ENCODE measurements around the gene DZIP1.

Gene DZIP1

GRCh38 chr13:95579303-95579702 lies 65.2 kb downstream of the DZIP1 start:
- Histone ChIP-seq H3K27me3 (ENCODE audit: low read length) (no peaks in the 10 kb centered on the region), H3K4me3 (ENCODE audit: insufficient read depth, low read length, poor library complexity, severe bottlenecking) (no peak overlapping the region), H3K27ac (ENCODE audit: low read depth, low read length) (no peak overlapping the region), H4K20me1 (ENCODE audit: low read depth, low read length) (no peaks in the 10 kb centered on the region), H3K36me3 (ENCODE audit: low read length) (no peaks in the 10 kb centered on the region), H3K79me2 (ENCODE audit: insufficient read depth, low read length) (no peaks in the 10 kb centered on the region), H3K9ac (ENCODE audit: low read length) (no peak overlapping the region), H3F3A (ENCODE audit: insufficient read depth) (no peaks in the 10 kb centered on the region), H3K4me2 (ENCODE audit: low read depth, low read length, poor library complexity, severe bottlenecking) (no peak overlapping the region), H2AFZ (ENCODE audit: low read depth, low read length, severe bottlenecking) (no peak overlapping the region), H3K9me3 (ENCODE audit: insufficient read depth, low read length) (no peaks in the 10 kb centered on the region), H3K9me2 (replicated peaks; ENCODE audit: insufficient read depth, low read length) (no peaks in the 10 kb centered on the region)
- no peak for TF ChIP-seq CTCF (IDR thresholded peaks at IDR 0.05; ENCODE audit: insufficient read depth, low read length, poor library complexity, severe bottlenecking)
- no peak for TF ChIP-seq EZH2phosphoT487 (conservative IDR thresholded peaks at IDR 0.05; ENCODE audit: low read length)

- H3K79me2 ChIP-seq (ENCODE audit: insufficient read depth, low read length): no peaks in the 10 kb centered on the region
- no peaks in the 10 kb centered on the region for H3K9me2 ChIP-seq (replicated peaks; ENCODE audit: insufficient read depth, low read length)
- no peaks in the 10 kb centered on the region for H3F3A ChIP-seq (ENCODE audit: insufficient read depth)
- no peaks in the 10 kb centered on the region for H4K20me1 ChIP-seq (ENCODE audit: low read depth, low read length)
- no peak overlapping the region for H3K4me3 ChIP-seq (ENCODE audit: insufficient read depth, low read length, poor library complexity, severe bottlenecking)
- no peak overlapping the region for H3K27ac ChIP-seq (ENCODE audit: low read depth, low read length)
- no peak for TF ChIP-seq EZH2phosphoT487 (conservative IDR thresholded peaks at IDR 0.05; ENCODE audit: low read length)
- TF ChIP-seq CTCF (IDR thresholded peaks at IDR 0.05; ENCODE audit: insufficient read depth, low read length, poor library complexity, severe bottlenecking): no peak
- no peaks in the 10 kb centered on the region for H3K36me3 ChIP-seq (ENCODE audit: low read length)
- H2AFZ ChIP-seq (ENCODE audit: low read depth, low read length, severe bottlenecking): no peak overlapping the region
- no peaks in the 10 kb centered on the region for H3K27me3 ChIP-seq (ENCODE audit: low read length)
- H3K4me2 ChIP-seq (ENCODE audit: low read depth, low read length, poor library complexity, severe bottlenecking): no peak overlapping the region
- H3K9ac ChIP-seq (ENCODE audit: low read length): no peak overlapping the region
- no peaks in the 10 kb centered on the region for H3K9me3 ChIP-seq (ENCODE audit: insufficient read depth, low read length)
These were observed 71.3 kb downstream of the DZIP1 start for GRCh38 chr13:95573221-95573620.

GRCh38 chr13:95571941-95572340 lies 72.6 kb downstream of the DZIP1 start:
- Histone ChIP-seq H3K4me2 (ENCODE audit: low read depth, low read length, poor library complexity, severe bottlenecking) (no peak overlapping the region), H3K4me3 (ENCODE audit: insufficient read depth, low read length, poor library complexity, severe bottlenecking) (no peak overlapping the region), H3K36me3 (ENCODE audit: low read length) (no peaks in the 10 kb centered on the region), H4K20me1 (ENCODE audit: low read depth, low read length) (no peaks in the 10 kb centered on the region), H3K27me3 (ENCODE audit: low read length) (no peaks in the 10 kb centered on the region), H3K27ac (ENCODE audit: low read depth, low read length) (no peak overlapping the region), H3F3A (ENCODE audit: insufficient read depth) (no peaks in the 10 kb centered on the region), H3K9ac (ENCODE audit: low read length) (no peak overlapping the region), H3K9me2 (replicated peaks; ENCODE audit: insufficient read depth, low read length) (no peaks in the 10 kb centered on the region), H3K79me2 (ENCODE audit: insufficient read depth, low read length) (no peaks in the 10 kb centered on the region), H3K9me3 (ENCODE audit: insufficient read depth, low read length) (no peaks in the 10 kb centered on the region), H2AFZ (ENCODE audit: low read depth, low read length, severe bottlenecking) (no peak overlapping the region)
- TF ChIP-seq EZH2phosphoT487 (conservative IDR thresholded peaks at IDR 0.05; ENCODE audit: low read length) (no peak), CTCF (IDR thresholded peaks at IDR 0.05; ENCODE audit: insufficient read depth, low read length, poor library complexity, severe bottlenecking) (no peak)

Data from SU-DHL-6 (cell line).